Loucy (cell line): ENCODE measurements around the gene CS.
"Not testable (repeated sequence)": the region's sequence is repeated elsewhere in the genome, so short reads cannot be mapped to it uniquely, and the experiment has no call there.

Experiments used
- H2AFZ ChIP-seq: fragments of 200-600 bp; sonication (generic); 2 replicates; pipeline ENCODE4 v1.6.0; 2016; ENCODE audit warnings: antibody characterized with exemption, mild to moderate bottlenecking, low read length, moderate library complexity
- H3F3A ChIP-seq: fragments of 200-600 bp; 2 replicates; pipeline ENCODE4 v1.6.0; 2016; ENCODE audit warnings: antibody characterized with exemption, low read depth, mild to moderate bottlenecking
- H3K27me3 ChIP-seq: fragments of 200-600 bp; sonication (generic); 2 replicates; pipeline ENCODE4 v1.6.1; 2014; ENCODE audit warnings: low read length, mild to moderate bottlenecking; ENCODE audit not compliant: insufficient read depth, poor library complexity, severe bottlenecking
- H3K36me3 ChIP-seq: fragments of 200-600 bp; sonication (generic); 2 replicates; pipeline ENCODE4 v1.6.1; 2016; ENCODE audit warnings: low read length; ENCODE audit not compliant: insufficient read depth
- H3K4me1 ChIP-seq: fragments of 200-600 bp; sonication (generic); 2 replicates; pipeline ENCODE4 v1.5.1; 2014; ENCODE audit warnings: low read length, mild to moderate bottlenecking; ENCODE audit not compliant: insufficient read depth, poor library complexity, severe bottlenecking
- H3K4me2 ChIP-seq: fragments of 200-600 bp; sonication (generic); 2 replicates; pipeline ENCODE4 v1.6.0; 2014; ENCODE audit warnings: antibody characterized with exemption, low read length, low read depth, mild to moderate bottlenecking; ENCODE audit not compliant: poor library complexity, severe bottlenecking
- H3K4me3 ChIP-seq: fragments of 200-600 bp; sonication (generic); 2 replicates; pipeline ENCODE4 v1.5.1; 2014; ENCODE audit warnings: low read length, mild to moderate bottlenecking, mixed read lengths; ENCODE audit not compliant: poor library complexity, severe bottlenecking
- H3K79me2 ChIP-seq: fragments of 200-600 bp; sonication (generic); 2 replicates; pipeline ENCODE4 v1.6.1; 2014; ENCODE audit warnings: low read length; ENCODE audit not compliant: insufficient read depth
- H3K9ac ChIP-seq: fragments of 200-600 bp; sonication (generic); 2 replicates; pipeline ENCODE4 v1.6.0; 2014; ENCODE audit warnings: mild to moderate bottlenecking, low read depth, low read length, moderate library complexity; ENCODE audit not compliant: poor library complexity, severe bottlenecking
- H3K9me2 ChIP-seq: fragments of 200-600 bp; sonication (generic); replicated peaks from 2 replicates; pipeline ENCODE4 v1.6.1; 2016; ENCODE audit warnings: low read depth, low read length, mixed read lengths
- H3K9me3 ChIP-seq: fragments of 200-600 bp; sonication (generic); 2 replicates; pipeline ENCODE4 v1.6.1; 2014; ENCODE audit warnings: mild to moderate bottlenecking, antibody characterized with exemption, low read length, low read depth; ENCODE audit not compliant: insufficient read depth
- H4K20me1 ChIP-seq: fragments of 200-600 bp; sonication (generic); 2 replicates; pipeline ENCODE4 v1.6.0; 2014; ENCODE audit warnings: antibody characterized with exemption, low read length, mild to moderate bottlenecking; ENCODE audit not compliant: insufficient read depth, poor library complexity, severe bottlenecking
- CTCF ChIP-seq: fragments of 200-600 bp; sonication (generic); conservative IDR thresholded peaks from 2 replicates; pipeline ENCODE4 v1.5.1; 2014; ENCODE audit warnings: mild to moderate bottlenecking, antibody characterized with exemption, low read length
- EZH2phosphoT487 ChIP-seq: fragments of 200-600 bp; IDR thresholded peaks from 2 replicates; pipeline ENCODE4 v1.6.1; 2018; ENCODE audit warnings: antibody characterized with exemption, mild to moderate bottlenecking, moderate library complexity, borderline replicate concordance

The CS gene

GRCh38 chr12:56324206-56324605, 24.1 kb upstream of the CS start:
- H3F3A ChIP-seq, result no peaks in the 10 kb centered on the region
- H3K4me1 ChIP-seq, result no peaks in the 10 kb centered on the region
- TF ChIP-seq EZH2phosphoT487 (no peak), CTCF (no peak)
- H3K36me3 ChIP-seq, result no peaks in the 10 kb centered on the region; the same call in 1 of the 2 replicates
- H3K9ac ChIP-seq, result no peak overlapping the region
- no peaks in the 10 kb centered on the region for H3K79me2 ChIP-seq
- no peak overlapping the region for H3K4me3 ChIP-seq
- no peaks in the 10 kb centered on the region for H3K9me3 ChIP-seq
- no peaks in the 10 kb centered on the region for H3K9me2 ChIP-seq
- no peaks in the 10 kb centered on the region for H3K27me3 ChIP-seq
- no peaks in the 10 kb centered on the region for H4K20me1 ChIP-seq
- H3K4me2 ChIP-seq, result no peak overlapping the region
- no peak overlapping the region for H2AFZ ChIP-seq

- H3K4me1 ChIP-seq, H3K36me3 ChIP-seq: not testable (repeated sequence)
Measured at GRCh38 chr12:56321610-56322009, 21.5 kb upstream of the CS start.

GRCh38 chr12:56321027-56321426, 20.9 kb upstream of the CS start:
- Histone ChIP-seq H3K9ac (no peak overlapping the region), H3K79me2 (no peaks in the 10 kb centered on the region), H3K36me3 (no peaks in the 10 kb centered on the region; the same call in 1 of the 2 replicates)

More at GRCh38 chr12:56321610-56322009, 21.5 kb upstream of the CS start:
- not testable (repeated sequence) for H3K27me3 ChIP-seq, H2AFZ ChIP-seq, H3K9me2 ChIP-seq, H3K4me2 ChIP-seq, H3K79me2 ChIP-seq, H3K9ac ChIP-seq, H3K9me3 ChIP-seq, H3K4me3 ChIP-seq, H4K20me1 ChIP-seq, H3F3A ChIP-seq

More at GRCh38 chr12:56321027-56321426, 20.9 kb upstream of the CS start:
- Histone ChIP-seq H3K4me2 (no peak overlapping the region), H3K9me2 (no peaks in the 10 kb centered on the region), H3F3A (no peaks in the 10 kb centered on the region), H3K27me3 (no peaks in the 10 kb centered on the region), H4K20me1 (no peaks in the 10 kb centered on the region), H2AFZ (no peak overlapping the region), H3K4me3 (no peak overlapping the region), H3K9me3 (no peaks in the 10 kb centered on the region), H3K4me1 (no peaks in the 10 kb centered on the region)
- TF ChIP-seq EZH2phosphoT487, result no peak
- no peak for TF ChIP-seq CTCF
